HG03571 (cell line): Measurements from ENCODE around the gene RNU4-1.
A peak's percentile ranks its signal among the peaks of the same experiment; 100 is the strongest.
"Not testable (repeated sequence)": the region's sequence is repeated elsewhere in the genome, so short reads cannot be mapped to it uniquely, and the experiment has no call there.

Experiments
- ATAC-seq: cut with Tn5 transposase; IDR thresholded peaks from one replicate; pipeline ENCODE4 v1.9.1; 2021; ENCODE audit not compliant: unreplicated experiment

Gene RNU4-1

GRCh38 chr12:120259418-120260202 is 33.4 kb downstream of the RNU4-1 start:
- ATAC-seq: no peak

- ATAC-seq: no peak
Measured at GRCh38 chr12:120258323-120258896, 34.6 kb downstream of the RNU4-1 start.

- no peak for ATAC-seq
Measured at GRCh38 chr12:120257041-120257821, 35.8 kb downstream of the RNU4-1 start.

DNA sequence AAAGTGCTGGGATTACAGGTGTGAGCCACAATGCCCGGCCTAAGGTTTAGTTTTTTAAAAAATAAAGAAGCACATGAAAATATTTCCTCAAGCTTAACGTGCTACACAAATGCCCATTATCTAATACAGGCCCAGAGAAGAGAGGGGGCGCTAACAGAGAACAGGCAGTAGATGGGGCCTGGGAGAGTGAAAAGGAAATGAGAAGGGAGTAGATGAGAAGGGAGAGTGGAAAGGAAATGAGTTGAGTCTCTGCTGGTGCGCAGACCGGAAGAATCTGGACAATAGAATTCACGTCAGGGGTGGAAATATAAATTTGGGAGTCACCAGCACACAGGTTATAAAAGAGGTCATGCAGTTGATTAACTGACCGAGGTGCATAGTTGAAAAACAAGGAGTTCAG is 38.2 kb downstream of the RNU4-1 start:
- ATAC-seq: no peak

GRCh38 chr12:120253313-120253712 is 39.7 kb downstream of the RNU4-1 start:
- not testable (repeated sequence) for ATAC-seq

DNA sequence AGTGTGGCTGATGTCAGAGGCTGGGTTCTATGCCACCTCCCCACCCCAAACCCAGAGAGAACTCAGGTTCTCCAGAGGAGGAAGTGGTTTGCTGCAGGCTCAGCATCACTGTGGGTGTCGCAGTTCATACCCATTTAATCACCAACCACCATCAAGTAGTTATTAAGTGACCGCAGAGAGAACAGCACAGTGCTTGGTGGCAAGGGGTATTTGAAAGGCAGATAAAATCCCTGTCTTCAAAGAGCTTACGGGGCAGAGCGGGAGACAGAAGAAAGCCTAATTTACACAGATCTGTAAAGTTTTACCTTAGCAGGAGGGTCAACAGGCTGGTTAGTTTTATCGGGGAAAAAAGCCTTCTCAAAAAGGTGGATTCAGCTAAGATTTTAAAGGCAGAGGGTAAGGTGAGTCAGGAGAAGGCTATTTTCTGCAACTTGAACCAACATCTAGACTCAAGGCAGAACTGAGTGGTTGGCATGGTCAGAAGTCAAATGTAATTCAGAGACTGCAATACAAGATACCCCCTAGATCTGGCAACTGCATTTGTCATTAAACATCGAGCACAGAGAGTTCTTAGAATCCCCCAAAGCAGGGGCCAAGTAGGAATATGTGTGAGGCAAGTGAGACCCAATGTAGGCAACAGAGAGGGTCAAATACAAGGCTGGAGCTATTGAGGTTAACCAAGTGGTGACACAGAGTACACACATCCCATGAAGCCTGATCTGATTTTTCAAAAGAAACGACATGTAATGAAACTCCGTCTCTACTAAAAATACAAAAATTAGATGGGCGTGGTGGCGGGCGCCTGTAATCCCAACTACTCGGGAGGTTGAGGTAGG is 40.7 kb downstream of the RNU4-1 start:
- ATAC-seq: no peak

GRCh38 chr12:120251364-120252070 is 41.5 kb downstream of the RNU4-1 start:
- ATAC-seq: not testable (repeated sequence)

- ATAC-seq: peak; percentile 55
Measured at GRCh38 chr12:120249875-120250795, 42.9 kb downstream of the RNU4-1 start.

GRCh38 chr12:120249266-120249874 is 43.7 kb downstream of the RNU4-1 start:
- no peak for ATAC-seq

- no peak for ATAC-seq
Measured at GRCh38 chr12:120247621-120248030, 45.4 kb downstream of the RNU4-1 start.

GRCh38 chr12:120247183-120247582 is 45.9 kb downstream of the RNU4-1 start:
- ATAC-seq: no peak

DNA sequence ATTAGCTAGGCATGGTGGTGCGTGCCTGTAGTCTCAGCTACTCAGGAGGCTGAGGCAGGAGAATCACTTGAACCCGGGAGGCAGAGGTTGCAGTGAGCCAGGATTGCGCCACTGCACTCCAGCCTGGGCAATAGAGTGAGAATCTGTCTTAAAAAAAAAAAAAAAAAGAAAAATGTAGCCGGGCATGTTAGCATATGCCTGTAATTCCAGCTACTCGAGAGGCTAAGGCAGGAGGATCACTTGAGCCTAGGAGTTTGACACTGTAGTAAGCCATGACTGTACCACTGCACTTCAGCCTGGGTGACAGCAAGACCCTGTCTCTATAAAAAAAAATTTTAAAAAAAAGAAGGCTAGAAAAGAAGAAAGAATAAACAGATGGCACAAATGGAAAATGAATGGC is 46.3 kb downstream of the RNU4-1 start:
- not testable (repeated sequence) for ATAC-seq
